Measurements from ENCODE around the gene ARID1B. TPM values are rescaled to one million over a fixed set of nuclear protein-coding genes. Genes with fewer than 3 reads are reported as not detected.

ARID1B gene
- total and polyA plus RNA-seq, 2 of the 13 experiments (the other 11 are each of a cell fraction or from before 2014, with no cell fraction given) = 20.1 to 32.6 TPM

DNA sequence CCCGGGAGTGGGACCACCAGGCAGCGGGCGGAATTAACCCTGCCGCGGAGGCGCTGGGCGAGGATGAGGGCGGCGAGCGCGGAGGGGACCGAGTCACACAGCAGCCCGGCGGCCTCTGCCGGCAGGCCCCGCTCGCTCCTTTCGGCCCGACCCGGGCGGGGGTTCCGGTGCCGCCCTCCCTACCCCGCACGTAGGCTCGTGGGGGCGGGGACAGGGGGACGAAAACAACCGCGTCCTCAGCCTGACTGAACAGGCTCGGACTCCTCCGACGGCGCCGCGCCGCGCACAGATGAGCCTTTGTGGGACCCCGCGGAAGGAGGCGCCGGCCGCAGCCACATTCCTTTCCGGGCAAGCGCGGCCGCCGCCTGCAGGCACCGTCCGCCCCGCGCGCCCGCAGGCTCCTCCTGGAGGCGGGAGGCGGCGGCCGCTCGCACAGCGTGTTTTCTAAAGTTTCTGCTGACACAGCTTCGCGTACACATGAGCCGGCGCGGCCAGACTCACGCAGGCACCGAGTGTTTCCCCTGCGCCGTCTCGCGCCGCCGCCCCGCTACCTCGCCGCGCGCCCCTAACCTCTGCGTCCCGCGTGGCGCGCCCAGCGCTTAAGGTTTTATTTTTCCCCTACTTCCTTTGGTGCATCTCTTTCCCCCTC is 244.3 kb downstream of the ARID1B start (continued):
- TF ChIP-seq ZNF646 (CRISPR knock-in tag; IDR thresholded peaks at IDR 0.05) = peak; percentile 48; the same call in 1 of the 2 replicates
- TF ChIP-seq SMYD3 (CRISPR knock-in tag; IDR thresholded peaks at IDR 0.05) = no peak
- TF ChIP-seq NCOA2 (CRISPR knock-in tag; IDR thresholded peaks at IDR 0.05) = no peak; the same call in 1 of the 2 replicates
- TF ChIP-seq SMAD9 (CRISPR knock-in tag; IDR thresholded peaks at IDR 0.05) = peak; percentile 46; the same call in 1 of the 2 replicates
- TF ChIP-seq, protein P1, sequence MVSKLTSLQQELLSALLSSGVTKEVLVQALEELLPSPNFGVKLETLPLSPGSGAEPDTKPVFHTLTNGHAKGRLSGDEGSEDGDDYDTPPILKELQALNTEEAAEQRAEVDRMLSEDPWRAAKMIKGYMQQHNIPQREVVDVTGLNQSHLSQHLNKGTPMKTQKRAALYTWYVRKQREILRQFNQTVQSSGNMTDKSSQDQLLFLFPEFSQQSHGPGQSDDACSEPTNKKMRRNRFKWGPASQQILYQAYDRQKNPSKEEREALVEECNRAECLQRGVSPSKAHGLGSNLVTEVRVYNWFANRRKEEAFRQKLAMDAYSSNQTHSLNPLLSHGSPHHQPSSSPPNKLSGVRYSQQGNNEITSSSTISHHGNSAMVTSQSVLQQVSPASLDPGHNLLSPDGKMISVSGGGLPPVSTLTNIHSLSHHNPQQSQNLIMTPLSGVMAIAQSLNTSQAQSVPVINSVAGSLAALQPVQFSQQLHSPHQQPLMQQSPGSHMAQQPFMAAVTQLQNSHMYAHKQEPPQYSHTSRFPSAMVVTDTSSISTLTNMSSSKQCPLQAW (CRISPR knock-in tag; IDR thresholded peaks at IDR 0.05) = no peak
- TF ChIP-seq, protein P2, sequence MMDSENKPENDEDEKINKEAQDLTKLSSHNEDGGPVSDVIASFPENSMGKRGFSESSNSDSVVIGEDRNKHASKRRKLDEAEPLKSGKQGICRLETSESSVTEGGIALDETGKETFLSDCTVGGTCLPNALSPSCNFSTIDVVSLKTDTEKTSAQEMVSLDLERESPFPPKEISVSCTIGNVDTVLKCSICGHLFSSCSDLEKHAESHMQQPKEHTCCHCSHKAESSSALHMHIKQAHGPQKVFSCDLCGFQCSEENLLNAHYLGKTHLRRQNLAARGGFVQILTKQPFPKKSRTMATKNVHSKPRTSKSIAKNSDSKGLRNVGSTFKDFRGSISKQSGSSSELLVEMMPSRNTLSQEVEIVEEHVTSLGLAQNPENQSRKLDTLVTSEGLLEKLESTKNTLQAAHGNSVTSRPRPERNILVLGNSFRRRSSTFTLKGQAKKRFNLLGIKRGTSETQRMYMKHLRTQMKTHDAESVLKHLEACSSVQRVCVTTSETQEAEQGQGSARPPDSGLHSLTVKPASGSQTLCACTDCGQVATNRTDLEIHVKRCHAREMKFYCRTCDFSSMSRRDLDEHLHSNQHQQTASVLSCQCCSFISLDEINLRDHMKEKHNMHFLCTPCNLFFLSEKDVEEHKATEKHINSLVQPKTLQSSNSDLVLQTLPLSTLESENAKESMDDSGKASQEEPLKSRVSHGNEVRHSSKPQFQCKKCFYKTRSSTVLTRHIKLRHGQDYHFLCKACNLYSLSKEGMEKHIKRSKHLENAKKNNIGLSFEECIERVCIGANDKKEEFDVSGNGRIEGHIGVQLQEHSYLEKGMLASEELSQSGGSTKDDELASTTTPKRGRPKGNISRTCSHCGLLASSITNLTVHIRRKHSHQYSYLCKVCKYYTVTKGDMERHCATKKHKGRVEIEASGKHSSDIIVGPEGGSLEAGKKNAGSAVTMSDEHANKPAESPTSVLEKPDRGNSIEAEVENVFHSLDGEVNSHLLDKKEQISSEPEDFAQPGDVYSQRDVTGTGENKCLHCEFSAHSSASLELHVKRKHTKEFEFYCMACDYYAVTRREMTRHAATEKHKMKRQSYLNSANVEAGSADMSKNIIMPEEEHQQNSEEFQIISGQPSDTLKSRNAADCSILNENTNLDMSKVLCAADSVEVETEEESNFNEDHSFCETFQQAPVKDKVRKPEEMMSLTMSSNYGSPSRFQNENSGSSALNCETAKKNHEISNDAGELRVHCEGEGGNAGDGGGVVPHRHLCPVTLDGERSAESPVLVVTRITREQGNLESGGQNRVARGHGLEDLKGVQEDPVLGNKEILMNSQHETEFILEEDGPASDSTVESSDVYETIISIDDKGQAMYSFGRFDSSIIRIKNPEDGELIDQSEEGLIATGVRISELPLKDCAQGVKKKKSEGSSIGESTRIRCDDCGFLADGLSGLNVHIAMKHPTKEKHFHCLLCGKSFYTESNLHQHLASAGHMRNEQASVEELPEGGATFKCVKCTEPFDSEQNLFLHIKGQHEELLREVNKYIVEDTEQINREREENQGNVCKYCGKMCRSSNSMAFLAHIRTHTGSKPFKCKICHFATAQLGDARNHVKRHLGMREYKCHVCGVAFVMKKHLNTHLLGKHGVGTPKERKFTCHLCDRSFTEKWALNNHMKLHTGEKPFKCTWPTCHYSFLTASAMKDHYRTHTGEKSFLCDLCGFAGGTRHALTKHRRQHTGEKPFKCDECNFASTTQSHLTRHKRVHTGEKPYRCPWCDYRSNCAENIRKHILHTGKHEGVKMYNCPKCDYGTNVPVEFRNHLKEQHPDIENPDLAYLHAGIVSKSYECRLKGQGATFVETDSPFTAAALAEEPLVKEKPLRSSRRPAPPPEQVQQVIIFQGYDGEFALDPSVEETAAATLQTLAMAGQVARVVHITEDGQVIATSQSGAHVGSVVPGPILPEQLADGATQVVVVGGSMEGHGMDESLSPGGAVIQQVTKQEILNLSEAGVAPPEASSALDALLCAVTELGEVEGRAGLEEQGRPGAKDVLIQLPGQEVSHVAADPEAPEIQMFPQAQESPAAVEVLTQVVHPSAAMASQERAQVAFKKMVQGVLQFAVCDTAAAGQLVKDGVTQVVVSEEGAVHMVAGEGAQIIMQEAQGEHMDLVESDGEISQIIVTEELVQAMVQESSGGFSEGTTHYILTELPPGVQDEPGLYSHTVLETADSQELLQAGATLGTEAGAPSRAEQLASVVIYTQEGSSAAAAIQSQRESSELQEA (CRISPR knock-in tag; IDR thresholded peaks at IDR 0.05; ENCODE audit: not compliant biosample characterization) = peak; percentile 99
- peak; percentile 57; the same call in 1 of the 2 replicates for TF ChIP-seq ZNF138 (CRISPR knock-in tag; IDR thresholded peaks at IDR 0.05; ENCODE audit: low read depth)
- TF ChIP-seq, protein P3, sequence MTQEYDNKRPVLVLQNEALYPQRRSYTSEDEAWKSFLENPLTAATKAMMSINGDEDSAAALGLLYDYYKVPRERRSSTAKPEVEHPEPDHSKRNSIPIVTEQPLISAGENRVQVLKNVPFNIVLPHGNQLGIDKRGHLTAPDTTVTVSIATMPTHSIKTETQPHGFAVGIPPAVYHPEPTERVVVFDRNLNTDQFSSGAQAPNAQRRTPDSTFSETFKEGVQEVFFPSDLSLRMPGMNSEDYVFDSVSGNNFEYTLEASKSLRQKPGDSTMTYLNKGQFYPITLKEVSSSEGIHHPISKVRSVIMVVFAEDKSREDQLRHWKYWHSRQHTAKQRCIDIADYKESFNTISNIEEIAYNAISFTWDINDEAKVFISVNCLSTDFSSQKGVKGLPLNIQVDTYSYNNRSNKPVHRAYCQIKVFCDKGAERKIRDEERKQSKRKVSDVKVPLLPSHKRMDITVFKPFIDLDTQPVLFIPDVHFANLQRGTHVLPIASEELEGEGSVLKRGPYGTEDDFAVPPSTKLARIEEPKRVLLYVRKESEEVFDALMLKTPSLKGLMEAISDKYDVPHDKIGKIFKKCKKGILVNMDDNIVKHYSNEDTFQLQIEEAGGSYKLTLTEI (CRISPR knock-in tag; conservative IDR thresholded peaks at IDR 0.05) = no peak
- TF ChIP-seq ZNF383 (CRISPR knock-in tag; IDR thresholded peaks at IDR 0.05; ENCODE audit: borderline replicate concordance) = 0 out of 2 replicates have a peak, but pooled peaks have one; percentile 40
